DND-41 (cell line): ENCODE measurements around the gene ADORA2B.

ENCODE experiments used
- CTCF ChIP-seq: IDR thresholded peaks from 2 replicates; pipeline ENCODE4 v1.5.1; 2012; ENCODE audit warnings: borderline replicate concordance, low read length, moderate library complexity, mild to moderate bottlenecking; ENCODE audit not compliant: poor library complexity, severe bottlenecking; ENCODE audit errors: extremely low read depth
- EZH2 ChIP-seq: IDR thresholded peaks from 3 replicates; pipeline ENCODE4 v1.6.1; 2012; ENCODE audit warnings: borderline replicate concordance, low read depth, mild to moderate bottlenecking, moderate library complexity, low read length, inconsistent platforms; ENCODE audit not compliant: severe bottlenecking

GRCh38 chr17:15944759-15945526, at the start of gene ADORA2B:
- TF ChIP-seq CTCF (no peak), EZH2 (no peak)
